ENCODE measurements around the gene STK32A.

STK32A gene

DNA sequence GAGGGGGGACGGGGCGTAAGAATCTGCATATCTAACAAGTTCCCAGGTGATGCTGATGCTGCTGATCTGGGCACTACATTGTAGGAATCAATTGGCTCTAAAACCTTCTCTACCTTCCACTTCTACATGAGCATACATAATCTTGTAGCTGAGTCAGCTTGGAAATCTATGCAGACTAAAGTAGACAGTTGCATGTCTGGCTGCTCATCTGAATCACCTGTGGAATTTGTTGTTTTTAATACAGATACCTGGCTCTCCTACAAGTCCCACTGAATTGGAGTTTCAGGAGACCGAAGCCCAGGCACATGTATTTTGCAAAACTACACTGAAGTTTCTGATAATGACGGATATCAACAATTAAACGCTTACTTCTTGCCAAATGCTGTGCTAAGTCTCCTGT is 113.6 kb downstream of the STK32A start:
- no peak overlapping the region for H3K4me3 ChIP-seq (ENCODE audit: low read depth, low read length, poor library complexity, severe bottlenecking)
- H4K20me1 ChIP-seq (ENCODE audit: insufficient read depth, low read length), result no peaks in the 10 kb centered on the region
- H2AFZ ChIP-seq (ENCODE audit: low read length), result no peak overlapping the region
- H3K9me3 ChIP-seq (ENCODE audit: low read length), result no peaks in the 10 kb centered on the region
- no peaks in the 10 kb centered on the region for H3K36me3 ChIP-seq (ENCODE audit: insufficient read depth, low read length)
- H3K4me2 ChIP-seq (ENCODE audit: low read length), result no peak overlapping the region
- H3F3A ChIP-seq (ENCODE audit: insufficient read depth, low read length), result no peaks in the 10 kb centered on the region
- H3K27ac ChIP-seq (ENCODE audit: low read depth, low read length, poor library complexity, severe bottlenecking), result no peak overlapping the region
- H3K4me1 ChIP-seq (ENCODE audit: insufficient read depth, low read length, severe bottlenecking), result no peaks in the 10 kb centered on the region
- H3K79me2 ChIP-seq (ENCODE audit: insufficient read depth, low read length), result no peaks in the 10 kb centered on the region
- H3K9me2 ChIP-seq (ENCODE audit: low read depth, low read length), result no peaks in the 10 kb centered on the region
- no peak overlapping the region for H3K9ac ChIP-seq (ENCODE audit: low read length)
- no peaks in the 10 kb centered on the region for H3K27me3 ChIP-seq (ENCODE audit: insufficient read depth, low read length)
- no peak for TF ChIP-seq EZH2 (IDR thresholded peaks at IDR 0.05; ENCODE audit: borderline replicate concordance, low read length)
- TF ChIP-seq, protein P1, sequence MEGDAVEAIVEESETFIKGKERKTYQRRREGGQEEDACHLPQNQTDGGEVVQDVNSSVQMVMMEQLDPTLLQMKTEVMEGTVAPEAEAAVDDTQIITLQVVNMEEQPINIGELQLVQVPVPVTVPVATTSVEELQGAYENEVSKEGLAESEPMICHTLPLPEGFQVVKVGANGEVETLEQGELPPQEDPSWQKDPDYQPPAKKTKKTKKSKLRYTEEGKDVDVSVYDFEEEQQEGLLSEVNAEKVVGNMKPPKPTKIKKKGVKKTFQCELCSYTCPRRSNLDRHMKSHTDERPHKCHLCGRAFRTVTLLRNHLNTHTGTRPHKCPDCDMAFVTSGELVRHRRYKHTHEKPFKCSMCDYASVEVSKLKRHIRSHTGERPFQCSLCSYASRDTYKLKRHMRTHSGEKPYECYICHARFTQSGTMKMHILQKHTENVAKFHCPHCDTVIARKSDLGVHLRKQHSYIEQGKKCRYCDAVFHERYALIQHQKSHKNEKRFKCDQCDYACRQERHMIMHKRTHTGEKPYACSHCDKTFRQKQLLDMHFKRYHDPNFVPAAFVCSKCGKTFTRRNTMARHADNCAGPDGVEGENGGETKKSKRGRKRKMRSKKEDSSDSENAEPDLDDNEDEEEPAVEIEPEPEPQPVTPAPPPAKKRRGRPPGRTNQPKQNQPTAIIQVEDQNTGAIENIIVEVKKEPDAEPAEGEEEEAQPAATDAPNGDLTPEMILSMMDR (IDR thresholded peaks at IDR 0.05; ENCODE audit: low read length), result no peak

DNA sequence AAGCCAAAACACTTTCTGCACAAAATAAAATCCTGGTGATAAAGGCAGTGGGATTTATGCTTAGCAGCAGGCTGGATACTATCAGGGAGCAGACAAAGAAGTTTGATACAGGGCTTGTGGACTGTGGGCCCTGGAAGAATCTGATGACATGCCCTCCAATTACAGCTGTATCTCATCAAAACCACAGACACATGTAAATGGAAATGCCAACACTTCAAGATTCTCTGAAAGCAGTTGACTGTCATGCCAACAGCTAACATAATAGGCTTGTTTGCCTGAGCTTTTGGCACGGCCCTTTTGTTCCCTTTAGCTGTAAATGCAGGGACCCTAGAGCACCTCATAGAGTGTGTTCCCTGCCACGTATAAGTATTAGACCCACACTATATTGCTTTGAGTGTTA is 114.4 kb downstream of the STK32A start:
- Histone ChIP-seq H2AFZ (ENCODE audit: low read length) (no peak overlapping the region), H3K4me1 (ENCODE audit: insufficient read depth, low read length, severe bottlenecking) (no peaks in the 10 kb centered on the region), H3F3A (ENCODE audit: insufficient read depth, low read length) (no peaks in the 10 kb centered on the region), H3K9me2 (ENCODE audit: low read depth, low read length) (no peaks in the 10 kb centered on the region), H3K9ac (ENCODE audit: low read length) (no peak overlapping the region), H3K36me3 (ENCODE audit: insufficient read depth, low read length) (no peaks in the 10 kb centered on the region), H3K27ac (ENCODE audit: low read depth, low read length, poor library complexity, severe bottlenecking) (no peak overlapping the region), H4K20me1 (ENCODE audit: insufficient read depth, low read length) (no peaks in the 10 kb centered on the region), H3K9me3 (ENCODE audit: low read length) (no peaks in the 10 kb centered on the region), H3K27me3 (ENCODE audit: insufficient read depth, low read length) (no peaks in the 10 kb centered on the region), H3K4me3 (ENCODE audit: low read depth, low read length, poor library complexity, severe bottlenecking) (no peak overlapping the region), H3K79me2 (ENCODE audit: insufficient read depth, low read length) (no peaks in the 10 kb centered on the region), H3K4me2 (ENCODE audit: low read length) (no peak overlapping the region)
- TF ChIP-seq EZH2 (IDR thresholded peaks at IDR 0.05; ENCODE audit: borderline replicate concordance, low read length), result no peak
- TF ChIP-seq, protein P1 (IDR thresholded peaks at IDR 0.05; ENCODE audit: low read length), result no peak

DNA sequence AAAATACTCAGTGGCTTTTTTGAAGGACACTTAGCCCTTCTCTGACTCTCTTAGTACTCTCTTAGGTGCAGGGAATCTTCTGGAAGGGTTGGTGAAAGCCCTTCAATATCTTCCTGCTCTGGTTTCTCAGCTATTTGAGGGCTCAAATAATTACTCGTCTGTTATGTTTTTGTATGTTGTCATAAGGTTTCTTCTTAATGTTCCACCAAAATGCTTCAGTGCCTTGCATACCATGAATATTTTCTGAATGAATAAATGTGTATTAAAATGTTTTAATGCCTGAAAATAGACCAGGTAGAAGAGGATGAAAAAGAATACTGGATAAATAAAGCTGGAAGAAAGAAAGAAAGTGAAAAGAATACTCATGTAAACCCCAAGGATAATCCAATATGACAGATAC is 124.3 kb downstream of the STK32A start:
- Histone ChIP-seq H3K9me3 (ENCODE audit: low read length) (no peaks in the 10 kb centered on the region), H3K9me2 (ENCODE audit: low read depth, low read length) (no peaks in the 10 kb centered on the region), H3K4me3 (ENCODE audit: low read depth, low read length, poor library complexity, severe bottlenecking) (no peak overlapping the region), H3K27me3 (ENCODE audit: insufficient read depth, low read length) (no peaks in the 10 kb centered on the region), H3K4me2 (ENCODE audit: low read length) (no peak overlapping the region), H3K9ac (ENCODE audit: low read length) (no peak overlapping the region), H2AFZ (ENCODE audit: low read length) (no peak overlapping the region), H3F3A (ENCODE audit: insufficient read depth, low read length) (no peaks in the 10 kb centered on the region), H3K36me3 (ENCODE audit: insufficient read depth, low read length) (no peaks in the 10 kb centered on the region), H4K20me1 (ENCODE audit: insufficient read depth, low read length) (no peaks in the 10 kb centered on the region), H3K79me2 (ENCODE audit: insufficient read depth, low read length) (no peaks in the 10 kb centered on the region), H3K4me1 (ENCODE audit: insufficient read depth, low read length, severe bottlenecking) (no peaks in the 10 kb centered on the region), H3K27ac (ENCODE audit: low read depth, low read length, poor library complexity, severe bottlenecking) (no peak overlapping the region)
- TF ChIP-seq, protein P1 (IDR thresholded peaks at IDR 0.05; ENCODE audit: low read length), result no peak
- no peak for TF ChIP-seq EZH2 (IDR thresholded peaks at IDR 0.05; ENCODE audit: borderline replicate concordance, low read length)
